Fibroblast of the aortic adventitia (primary cell): ENCODE data around the gene MT1B. TPM values are rescaled to one million over a fixed set of nuclear protein-coding genes. Genes with fewer than 3 reads are reported as not detected.
A peak's percentile ranks its signal among the peaks of the same experiment; 100 is the strongest.

Experiments
- DNase-seq: peaks from one replicate; pipeline ENCODE4 v3.0.0-alpha.2; 2010; ENCODE audit warnings: low read depth
- H3K4me3 ChIP-seq: 2 replicates; pipeline ENCODE4 v1.5.1; 2011; ENCODE audit warnings: low read depth, mild to moderate bottlenecking, control low read depth, low read length, moderate library complexity
- total RNA-seq: library from RNA; depleted of rRNA; stranded (reverse); fragments of >200 nt; gene quantifications from 2 replicates; pipeline ENCODE4 v1.2.3, GENCODE V29; 2012; ENCODE audit warnings: low replicate concordance
- TF ChIP-seq, protein P1 (sequence below): IDR thresholded peaks from 2 replicates; pipeline ENCODE4 v1.5.1; 2011; ENCODE audit warnings: mild to moderate bottlenecking, low read length, control low read depth, inconsistent platforms; ENCODE audit not compliant: insufficient read depth

Gene MT1B
- not detected in 2 replicates for total RNA-seq

DNA sequence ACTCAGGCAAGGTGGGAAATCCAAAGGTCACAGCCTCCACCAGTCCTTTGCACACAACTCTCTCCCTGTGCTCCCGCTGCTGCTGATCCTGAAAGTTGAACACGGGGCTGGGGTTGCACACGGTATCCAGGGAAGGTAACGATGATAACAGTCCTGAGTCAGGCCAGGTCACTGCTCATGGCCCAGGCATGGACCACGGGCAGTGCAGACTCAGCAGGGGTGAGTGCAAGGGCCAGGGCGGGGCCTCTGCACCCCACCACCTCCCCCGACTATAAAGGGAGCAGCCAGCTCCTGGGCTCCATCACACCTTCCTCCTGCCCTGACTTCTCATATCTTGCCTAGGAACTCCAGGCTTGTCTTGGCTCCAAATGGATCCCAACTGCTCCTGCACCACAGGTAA is at the start of gene MT1B:
Gene MT1B (plus strand): TSS at position 301 of the 400 bp plus-strand sequence. CDS start 68 bp downstream, at position 369.
- TF ChIP-seq, protein P1, sequence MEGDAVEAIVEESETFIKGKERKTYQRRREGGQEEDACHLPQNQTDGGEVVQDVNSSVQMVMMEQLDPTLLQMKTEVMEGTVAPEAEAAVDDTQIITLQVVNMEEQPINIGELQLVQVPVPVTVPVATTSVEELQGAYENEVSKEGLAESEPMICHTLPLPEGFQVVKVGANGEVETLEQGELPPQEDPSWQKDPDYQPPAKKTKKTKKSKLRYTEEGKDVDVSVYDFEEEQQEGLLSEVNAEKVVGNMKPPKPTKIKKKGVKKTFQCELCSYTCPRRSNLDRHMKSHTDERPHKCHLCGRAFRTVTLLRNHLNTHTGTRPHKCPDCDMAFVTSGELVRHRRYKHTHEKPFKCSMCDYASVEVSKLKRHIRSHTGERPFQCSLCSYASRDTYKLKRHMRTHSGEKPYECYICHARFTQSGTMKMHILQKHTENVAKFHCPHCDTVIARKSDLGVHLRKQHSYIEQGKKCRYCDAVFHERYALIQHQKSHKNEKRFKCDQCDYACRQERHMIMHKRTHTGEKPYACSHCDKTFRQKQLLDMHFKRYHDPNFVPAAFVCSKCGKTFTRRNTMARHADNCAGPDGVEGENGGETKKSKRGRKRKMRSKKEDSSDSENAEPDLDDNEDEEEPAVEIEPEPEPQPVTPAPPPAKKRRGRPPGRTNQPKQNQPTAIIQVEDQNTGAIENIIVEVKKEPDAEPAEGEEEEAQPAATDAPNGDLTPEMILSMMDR, result no peak
- no peak for DNase-seq
- no peak within 1 kb of the TSS for H3K4me3 ChIP-seq

DNA sequence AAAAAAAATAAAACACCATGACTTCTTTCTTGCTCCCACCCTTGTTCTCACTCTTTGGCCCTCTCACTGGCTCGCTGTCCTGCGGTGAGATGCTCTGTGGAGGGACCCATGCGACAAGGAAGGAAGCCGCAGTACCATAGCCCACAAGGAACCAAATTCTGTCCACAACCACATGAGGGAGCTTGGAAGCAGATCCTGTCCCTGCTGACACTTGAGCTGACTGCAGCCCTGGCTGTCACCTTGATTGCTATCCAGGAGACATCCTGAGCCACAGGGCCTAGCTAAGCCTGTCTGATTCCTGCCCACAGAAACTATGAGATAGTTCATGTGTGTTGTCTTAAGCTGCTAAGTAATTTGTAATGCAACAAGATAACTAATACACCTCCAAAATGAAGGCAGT is 48.1 kb upstream of the MT1B start:
- no peak overlapping the region for H3K4me3 ChIP-seq
- peak; percentile 27 for DNase-seq
- TF ChIP-seq, protein P1, result peak; percentile 43

GRCh38 chr16:56604966-56605365 is 46.7 kb upstream of the MT1B start:
- no peak overlapping the region for H3K4me3 ChIP-seq
- no peak for DNase-seq
- TF ChIP-seq, protein P1, result no peak

GRCh38 chr16:56605475-56605874 is 46.2 kb upstream of the MT1B start:
- DNase-seq, result no peak
- TF ChIP-seq, protein P1, result no peak
- H3K4me3 ChIP-seq, result no peak overlapping the region

GRCh38 chr16:56606071-56606475 is 45.6 kb upstream of the MT1B start:
- no peak for DNase-seq
- TF ChIP-seq, protein P1, result no peak
- H3K4me3 ChIP-seq, result no peak overlapping the region

DNA sequence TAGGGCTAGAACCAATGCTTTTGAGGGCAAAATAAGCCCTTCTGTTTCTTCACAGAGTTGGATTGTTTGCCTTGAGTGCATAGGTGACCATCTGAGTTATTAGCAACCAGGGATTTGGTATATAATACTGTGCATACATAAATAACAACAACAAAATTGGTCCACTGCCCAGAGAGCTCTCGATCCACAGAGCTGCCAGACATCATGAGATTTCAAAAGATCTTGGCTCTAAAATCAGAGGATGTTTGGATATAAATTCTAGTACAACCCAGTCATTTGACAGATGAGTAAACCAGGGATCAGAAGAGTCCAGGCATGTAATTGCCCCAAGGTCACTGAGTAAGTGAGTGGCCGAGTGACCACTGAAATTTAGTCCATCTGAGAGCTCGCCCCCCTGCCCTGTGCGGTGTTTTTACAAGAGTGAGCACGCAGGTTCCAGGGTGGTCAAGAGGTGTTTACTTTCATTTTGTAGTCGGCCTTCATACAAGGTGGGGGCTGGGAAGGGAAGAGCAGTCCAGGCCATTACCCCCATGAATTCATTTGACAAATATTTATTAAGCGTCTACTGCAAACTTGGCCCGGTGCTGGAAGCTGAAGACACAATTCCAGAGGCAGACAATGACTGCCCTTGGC is 45.1 kb upstream of the MT1B start:
- DNase-seq, result peak; percentile 92
- H3K4me3 ChIP-seq, result peak overlapping the region; percentile 46
- TF ChIP-seq, protein P1, result no peak

DNA sequence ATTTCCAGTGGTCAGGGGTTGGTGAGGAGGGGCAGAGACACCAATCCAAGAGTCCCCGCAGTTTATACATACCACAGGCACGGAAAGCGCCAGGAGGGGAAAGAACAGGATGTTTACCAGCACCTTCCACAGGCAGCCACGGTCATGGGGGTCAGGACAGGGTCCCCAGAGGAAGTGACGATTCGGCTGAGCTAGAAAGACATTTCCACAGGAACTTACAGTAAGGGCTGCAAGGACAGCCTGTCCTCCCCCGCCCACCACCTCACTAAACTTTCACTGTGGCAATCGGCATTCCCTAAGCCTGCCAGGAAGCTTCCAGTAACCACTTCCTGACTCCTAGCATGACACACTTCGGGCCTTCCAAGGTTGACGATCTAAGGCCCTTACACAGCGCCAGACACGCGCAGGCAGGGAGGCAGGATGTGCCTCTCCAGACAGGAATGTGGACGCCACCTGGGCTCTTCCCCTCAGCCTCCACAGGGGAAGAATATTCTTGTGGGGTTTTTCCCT is 44.5 kb upstream of the MT1B start:
- peak overlapping the region; percentile 46 for H3K4me3 ChIP-seq
- peak; percentile 97 for DNase-seq
- TF ChIP-seq, protein P1, result no peak
